Glomerular visceral epithelial cell (primary cell): ENCODE measurements around the gene MIAT.

Source experiments
- DNase-seq: peaks from one replicate; pipeline ENCODE4 v3.0.0-alpha.2; 2016; ENCODE audit errors: extremely low spot score

Gene MIAT

GRCh38 chr22:26632422-26633155 is 24.8 kb upstream of the MIAT start:
- no peak for DNase-seq

GRCh38 chr22:26634189-26634588 is 23.2 kb upstream of the MIAT start:
- no peak for DNase-seq

GRCh38 chr22:26635117-26635516 is 22.3 kb upstream of the MIAT start:
- no peak for DNase-seq

GRCh38 chr22:26636296-26636695 is 21.1 kb upstream of the MIAT start:
- no peak for DNase-seq

- no peak for DNase-seq
Observed at GRCh38 chr22:26642465-26643417, 14.6 kb upstream of the MIAT start.

GRCh38 chr22:26643418-26644100 is 13.8 kb upstream of the MIAT start:
- no peak for DNase-seq

- no peak for DNase-seq
Observed at GRCh38 chr22:26646158-26646557, 11.2 kb upstream of the MIAT start.

GRCh38 chr22:26648011-26648497 is 9.3 kb upstream of the MIAT start:
- peak; percentile 47 for DNase-seq

GRCh38 chr22:26648528-26649388 is 8.6 kb upstream of the MIAT start:
- DNase-seq: no peak

- DNase-seq: no peak
Observed at GRCh38 chr22:26650722-26651421, 6.5 kb upstream of the MIAT start.

- no peak for DNase-seq
Observed at GRCh38 chr22:26651815-26652214, 5.6 kb upstream of the MIAT start.

- DNase-seq: no peak
Observed at GRCh38 chr22:26658161-26658560, 773 bp downstream of the MIAT start.

GRCh38 chr22:26658671-26659478 is 1.5 kb downstream of the MIAT start:
- DNase-seq: peak; percentile 90

GRCh38 chr22:26660356-26660755 is 3.0 kb downstream of the MIAT start:
- DNase-seq: no peak

- DNase-seq: no peak
Observed at GRCh38 chr22:26660961-26661578, 3.7 kb downstream of the MIAT start.

- DNase-seq: no peak
Observed at GRCh38 chr22:26662160-26662559, 4.8 kb downstream of the MIAT start.

GRCh38 chr22:26663374-26663923 is 6.1 kb downstream of the MIAT start:
- no peak for DNase-seq

- no peak for DNase-seq
Observed at GRCh38 chr22:26665813-26666231, 8.4 kb downstream of the MIAT start.

GRCh38 chr22:26667140-26667539 is 9.8 kb downstream of the MIAT start:
- no peak for DNase-seq
